NCI-H226 (cell line): Measurements from ENCODE around the gene EIF4G1.
"Not testable (repeated sequence)": the region's sequence is repeated elsewhere in the genome, so short reads cannot be mapped to it uniquely, and the experiment has no call there.

ENCODE experiments used
- DNase-seq: peaks from one replicate; pipeline ENCODE4 v3.0.0-alpha.2; 2015

EIF4G1 gene, protein sequence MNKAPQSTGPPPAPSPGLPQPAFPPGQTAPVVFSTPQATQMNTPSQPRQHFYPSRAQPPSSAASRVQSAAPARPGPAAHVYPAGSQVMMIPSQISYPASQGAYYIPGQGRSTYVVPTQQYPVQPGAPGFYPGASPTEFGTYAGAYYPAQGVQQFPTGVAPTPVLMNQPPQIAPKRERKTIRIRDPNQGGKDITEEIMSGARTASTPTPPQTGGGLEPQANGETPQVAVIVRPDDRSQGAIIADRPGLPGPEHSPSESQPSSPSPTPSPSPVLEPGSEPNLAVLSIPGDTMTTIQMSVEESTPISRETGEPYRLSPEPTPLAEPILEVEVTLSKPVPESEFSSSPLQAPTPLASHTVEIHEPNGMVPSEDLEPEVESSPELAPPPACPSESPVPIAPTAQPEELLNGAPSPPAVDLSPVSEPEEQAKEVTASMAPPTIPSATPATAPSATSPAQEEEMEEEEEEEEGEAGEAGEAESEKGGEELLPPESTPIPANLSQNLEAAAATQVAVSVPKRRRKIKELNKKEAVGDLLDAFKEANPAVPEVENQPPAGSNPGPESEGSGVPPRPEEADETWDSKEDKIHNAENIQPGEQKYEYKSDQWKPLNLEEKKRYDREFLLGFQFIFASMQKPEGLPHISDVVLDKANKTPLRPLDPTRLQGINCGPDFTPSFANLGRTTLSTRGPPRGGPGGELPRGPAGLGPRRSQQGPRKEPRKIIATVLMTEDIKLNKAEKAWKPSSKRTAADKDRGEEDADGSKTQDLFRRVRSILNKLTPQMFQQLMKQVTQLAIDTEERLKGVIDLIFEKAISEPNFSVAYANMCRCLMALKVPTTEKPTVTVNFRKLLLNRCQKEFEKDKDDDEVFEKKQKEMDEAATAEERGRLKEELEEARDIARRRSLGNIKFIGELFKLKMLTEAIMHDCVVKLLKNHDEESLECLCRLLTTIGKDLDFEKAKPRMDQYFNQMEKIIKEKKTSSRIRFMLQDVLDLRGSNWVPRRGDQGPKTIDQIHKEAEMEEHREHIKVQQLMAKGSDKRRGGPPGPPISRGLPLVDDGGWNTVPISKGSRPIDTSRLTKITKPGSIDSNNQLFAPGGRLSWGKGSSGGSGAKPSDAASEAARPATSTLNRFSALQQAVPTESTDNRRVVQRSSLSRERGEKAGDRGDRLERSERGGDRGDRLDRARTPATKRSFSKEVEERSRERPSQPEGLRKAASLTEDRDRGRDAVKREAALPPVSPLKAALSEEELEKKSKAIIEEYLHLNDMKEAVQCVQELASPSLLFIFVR (N-terminal part only)

DNA sequence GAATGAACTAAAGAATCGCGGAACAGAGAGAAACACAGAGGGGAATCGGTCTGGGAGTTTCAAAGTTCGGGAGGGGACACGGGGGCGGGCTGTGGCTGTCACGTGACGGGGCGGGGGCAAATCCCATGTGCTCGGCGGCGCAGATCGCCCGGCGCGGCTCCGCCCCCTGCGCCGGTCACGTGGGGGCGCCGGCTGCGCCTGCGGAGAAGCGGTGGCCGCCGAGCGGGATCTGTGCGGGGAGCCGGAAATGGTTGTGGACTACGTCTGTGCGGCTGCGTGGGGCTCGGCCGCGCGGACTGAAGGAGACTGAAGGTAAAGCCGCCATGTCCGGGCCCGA is at the start of gene EIF4G1:
Gene EIF4G1 (plus strand): TSS at position 244 of the 337 bp plus-strand sequence. CDS start 1,191 bp downstream, outside the sequence.
- peak; percentile 89 for DNase-seq

DNA sequence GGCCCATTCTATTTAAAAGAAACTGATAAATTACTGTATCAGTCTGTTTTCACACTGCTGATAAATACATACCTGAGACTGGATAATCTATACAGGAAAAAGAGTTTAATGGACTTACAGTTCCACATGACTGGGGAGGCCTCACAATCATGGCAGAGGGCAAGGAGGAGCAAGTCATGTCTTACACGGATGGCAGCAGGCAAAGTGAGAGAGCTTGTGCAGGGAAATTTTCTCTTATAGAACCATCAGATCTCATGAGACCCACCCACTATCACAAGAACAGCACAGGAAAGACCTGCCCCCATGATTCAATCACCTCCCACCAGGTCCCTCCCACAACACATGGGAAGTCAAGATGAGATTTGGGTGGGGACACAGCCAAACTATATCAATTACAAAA is 47.2 kb upstream of the EIF4G1 start:
- DNase-seq: not testable (repeated sequence)

DNA sequence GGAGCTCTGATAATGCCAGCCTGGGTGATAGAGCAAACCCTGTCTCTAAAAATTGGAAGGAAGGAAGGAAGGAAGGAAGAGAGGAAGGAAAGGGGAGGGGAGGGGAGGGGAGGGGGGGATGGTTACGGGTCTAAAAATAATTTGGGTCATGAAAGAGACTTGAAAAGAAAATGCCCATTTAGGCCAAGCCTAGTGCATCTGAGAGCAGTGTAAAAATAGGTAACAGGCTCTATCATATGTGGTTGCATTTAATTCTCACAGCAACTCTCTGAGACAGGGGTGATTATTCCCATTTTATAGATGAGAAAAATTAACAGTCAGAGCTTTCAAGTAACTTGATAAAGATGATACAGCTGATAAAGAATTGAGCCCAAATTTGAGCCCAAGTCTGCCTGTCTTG is 42.1 kb upstream of the EIF4G1 start:
- DNase-seq: no peak

DNA sequence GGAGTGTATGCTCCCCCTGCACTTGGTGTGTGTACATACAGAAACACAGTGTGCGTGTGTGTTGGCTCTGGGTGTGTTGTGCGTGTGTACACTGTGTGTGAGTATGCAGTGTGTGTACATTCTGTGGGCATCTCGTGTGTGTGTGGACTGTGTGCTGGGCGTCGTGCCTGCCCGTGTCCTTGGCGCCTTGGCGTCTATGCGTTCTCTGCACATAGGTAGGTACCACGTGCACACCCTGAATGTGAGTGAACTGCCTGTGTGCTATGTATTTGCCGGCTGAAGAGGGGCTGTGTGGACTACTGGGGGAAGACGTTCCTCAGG is 39.1 kb upstream of the EIF4G1 start:
- no peak for DNase-seq

DNA sequence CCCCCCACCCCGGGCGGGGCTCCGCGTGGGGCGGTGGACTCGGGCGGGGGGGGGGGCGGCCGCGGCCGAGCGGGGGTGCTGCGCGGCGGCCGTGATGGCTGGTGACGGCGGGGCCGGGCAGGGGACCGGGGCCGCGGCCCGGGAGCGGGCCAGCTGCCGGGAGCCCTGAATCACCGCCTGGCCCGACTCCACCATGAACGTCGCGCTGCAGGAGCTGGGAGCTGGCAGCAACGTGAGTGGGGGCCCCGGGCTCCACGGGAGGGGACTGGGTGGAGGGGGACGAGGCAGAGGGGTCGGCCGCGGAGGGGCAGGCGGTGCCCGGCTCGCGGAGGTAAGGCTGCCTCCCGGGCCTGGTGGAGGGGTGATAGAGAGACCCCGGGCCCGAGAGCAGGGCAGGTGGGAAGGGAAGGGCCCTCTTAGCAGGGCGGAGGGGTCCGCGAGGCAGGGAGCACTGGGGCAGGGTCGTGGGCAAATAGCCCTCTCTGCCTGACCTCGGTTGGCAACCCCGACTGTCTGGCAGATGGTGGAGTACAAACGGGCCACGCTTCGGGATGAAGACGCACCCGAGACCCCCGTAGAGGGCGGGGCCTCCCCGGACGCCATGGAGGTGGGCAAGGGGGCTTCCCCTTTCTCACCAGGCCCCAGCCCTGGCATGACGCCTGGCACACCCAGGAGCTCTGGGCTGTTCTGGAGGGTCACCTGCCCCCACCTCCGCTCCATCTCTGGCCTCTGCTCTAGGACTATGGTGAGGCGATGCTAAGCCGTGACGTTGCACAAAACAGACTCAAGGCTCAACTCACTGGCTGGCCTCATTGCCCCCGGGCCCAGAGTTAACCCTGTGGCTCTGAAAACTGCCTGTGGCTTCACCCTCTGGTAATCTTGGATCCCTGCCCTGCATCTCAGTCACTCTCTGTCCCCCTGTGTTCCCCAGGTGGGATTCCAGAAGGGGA is 38.2 kb upstream of the EIF4G1 start, which contains the start of gene ECE2:
Gene ECE2 (plus strand): TSS at position 62 of the 950 bp plus-strand sequence. CDS start 132 bp downstream, at position 194.
- DNase-seq: no peak

DNA sequence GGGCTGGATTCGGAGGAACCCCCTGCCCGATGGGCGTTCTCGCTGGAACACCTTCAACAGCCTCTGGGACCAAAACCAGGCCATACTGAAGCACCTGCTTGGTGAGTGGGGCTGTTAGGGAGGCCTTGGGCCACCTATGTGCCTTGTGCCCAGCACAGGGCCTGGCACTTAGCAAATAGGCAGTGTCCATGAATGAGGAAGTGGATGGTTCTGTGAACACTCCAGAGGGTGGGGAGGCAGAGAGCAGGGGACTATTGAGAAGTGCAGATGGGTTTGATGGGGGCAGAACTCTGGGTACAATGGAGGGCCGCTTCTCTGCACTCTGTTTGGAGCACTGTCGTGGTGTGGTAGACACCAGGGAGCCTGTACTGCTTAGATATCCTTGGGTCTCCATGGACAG is 37.0 kb upstream of the EIF4G1 start:
- DNase-seq: no peak

DNA sequence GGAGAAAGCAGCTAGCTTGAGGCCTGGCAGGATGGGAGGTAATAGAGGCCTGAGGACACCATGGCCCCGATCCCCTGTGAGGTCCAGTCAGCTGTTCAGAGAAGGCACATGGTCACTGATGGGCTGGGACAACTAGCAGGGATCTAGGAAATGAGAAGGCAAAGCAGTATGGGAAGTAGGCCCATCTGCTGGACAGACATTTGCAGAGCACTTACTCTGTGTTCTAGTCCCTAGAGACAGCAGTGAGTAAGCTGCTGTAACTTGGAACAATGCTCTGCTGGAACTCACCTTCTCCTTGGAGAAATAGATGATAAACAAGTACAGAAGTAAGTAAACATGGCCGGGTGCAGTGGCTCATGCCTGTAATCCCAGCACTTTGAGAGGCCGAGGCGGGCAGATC is 31.5 kb upstream of the EIF4G1 start:
- DNase-seq: no peak

DNA sequence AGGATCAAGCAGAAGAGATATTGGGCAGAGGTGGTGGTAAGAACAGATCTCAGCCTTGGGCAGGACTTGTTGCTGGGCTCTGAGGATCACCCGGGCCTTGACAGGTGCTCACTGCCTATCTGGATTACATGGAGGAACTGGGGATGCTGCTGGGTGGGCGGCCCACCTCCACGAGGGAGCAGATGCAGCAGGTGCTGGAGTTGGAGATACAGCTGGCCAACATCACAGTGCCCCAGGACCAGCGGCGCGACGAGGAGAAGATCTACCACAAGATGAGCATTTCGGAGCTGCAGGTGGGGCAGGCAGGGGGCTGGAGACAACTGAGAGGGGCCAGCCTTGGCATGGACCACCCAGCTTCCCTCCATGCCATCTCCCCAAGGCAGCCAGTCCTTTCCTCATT is 30.7 kb upstream of the EIF4G1 start:
- DNase-seq: no peak

DNA sequence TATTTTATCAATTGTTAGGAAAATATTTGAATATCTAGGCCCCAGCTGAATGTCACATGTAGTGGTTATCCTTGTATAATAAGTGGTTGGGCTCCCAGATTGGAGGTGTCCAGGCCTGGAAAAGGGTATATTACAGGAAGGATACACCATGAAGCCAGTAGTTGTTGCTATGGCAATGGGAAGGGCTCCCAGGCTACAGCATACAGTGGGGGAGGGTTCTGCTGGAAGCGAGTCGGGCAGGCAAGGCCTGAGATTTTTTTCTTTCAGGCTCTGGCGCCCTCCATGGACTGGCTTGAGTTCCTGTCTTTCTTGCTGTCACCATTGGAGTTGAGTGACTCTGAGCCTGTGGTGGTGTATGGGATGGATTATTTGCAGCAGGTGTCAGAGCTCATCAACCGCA is 29.7 kb upstream of the EIF4G1 start:
- peak; percentile 58 for DNase-seq

DNA sequence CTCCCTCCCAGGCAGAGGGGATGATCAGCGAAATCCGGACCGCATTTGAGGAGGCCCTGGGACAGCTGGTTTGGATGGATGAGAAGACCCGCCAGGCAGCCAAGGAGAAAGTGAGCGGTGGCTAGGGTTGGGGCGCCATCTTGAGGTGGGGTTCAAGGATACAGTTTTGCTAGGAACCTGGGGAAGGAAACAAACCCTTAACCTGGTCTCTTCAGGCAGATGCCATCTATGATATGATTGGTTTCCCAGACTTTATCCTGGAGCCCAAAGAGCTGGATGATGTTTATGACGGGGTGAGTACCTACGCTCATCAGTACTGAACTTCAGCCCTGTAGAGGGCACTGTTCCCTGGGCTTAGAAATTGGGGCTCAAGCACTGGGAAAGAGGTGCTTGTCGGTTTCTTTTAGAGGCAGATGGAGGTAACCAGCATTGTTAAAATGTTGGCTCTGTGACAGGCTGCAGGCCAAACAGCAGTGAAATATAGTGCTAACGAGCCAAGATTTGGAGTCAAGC is 24.9 kb upstream of the EIF4G1 start:
- peak; percentile 26 for DNase-seq

DNA sequence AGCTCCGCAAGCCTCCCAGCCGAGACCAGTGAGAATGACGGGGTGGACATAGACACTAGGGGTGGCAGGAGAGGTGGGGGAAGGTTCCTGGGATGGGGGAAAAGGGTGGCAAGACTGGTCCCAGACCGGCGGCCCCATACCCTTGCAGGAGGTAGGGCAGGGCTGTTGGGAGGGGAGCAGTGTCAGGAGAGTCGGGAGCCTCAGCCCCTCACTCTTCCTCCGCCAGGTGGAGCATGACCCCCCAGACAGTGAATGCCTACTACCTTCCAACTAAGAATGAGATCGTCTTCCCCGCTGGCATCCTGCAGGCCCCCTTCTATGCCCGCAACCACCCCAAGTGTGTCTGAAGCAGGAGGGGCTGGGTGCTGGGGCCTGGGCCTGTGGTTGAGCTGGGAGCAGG is 24.1 kb upstream of the EIF4G1 start:
- no peak for DNase-seq

DNA sequence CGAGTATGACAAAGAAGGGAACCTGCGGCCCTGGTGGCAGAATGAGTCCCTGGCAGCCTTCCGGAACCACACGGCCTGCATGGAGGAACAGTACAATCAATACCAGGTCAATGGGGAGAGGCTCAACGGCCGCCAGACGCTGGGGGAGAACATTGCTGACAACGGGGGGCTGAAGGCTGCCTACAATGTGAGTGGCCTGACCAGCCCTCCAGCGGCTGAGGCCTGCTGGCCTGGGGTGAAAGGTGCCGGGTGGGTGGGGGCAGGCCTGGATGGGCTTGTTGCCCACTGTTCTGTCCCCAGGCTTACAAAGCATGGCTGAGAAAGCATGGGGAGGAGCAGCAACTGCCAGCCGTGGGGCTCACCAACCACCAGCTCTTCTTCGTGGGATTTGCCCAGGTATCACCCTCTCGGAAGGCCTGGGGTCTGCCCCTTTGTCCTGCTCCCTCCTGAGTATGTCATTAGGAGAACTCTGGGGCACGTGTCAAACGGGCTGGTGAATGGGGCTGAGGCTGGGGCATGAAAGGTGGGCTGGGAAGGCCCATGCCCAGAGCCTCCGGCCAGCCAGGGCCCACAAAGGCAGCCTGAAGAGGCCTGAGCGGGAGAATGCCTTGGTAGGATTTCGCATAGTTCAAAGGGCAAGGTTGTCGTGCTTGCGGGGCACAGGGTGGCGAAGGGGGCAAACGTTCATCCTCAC is 23.2 kb upstream of the EIF4G1 start:
- DNase-seq: no peak

DNA sequence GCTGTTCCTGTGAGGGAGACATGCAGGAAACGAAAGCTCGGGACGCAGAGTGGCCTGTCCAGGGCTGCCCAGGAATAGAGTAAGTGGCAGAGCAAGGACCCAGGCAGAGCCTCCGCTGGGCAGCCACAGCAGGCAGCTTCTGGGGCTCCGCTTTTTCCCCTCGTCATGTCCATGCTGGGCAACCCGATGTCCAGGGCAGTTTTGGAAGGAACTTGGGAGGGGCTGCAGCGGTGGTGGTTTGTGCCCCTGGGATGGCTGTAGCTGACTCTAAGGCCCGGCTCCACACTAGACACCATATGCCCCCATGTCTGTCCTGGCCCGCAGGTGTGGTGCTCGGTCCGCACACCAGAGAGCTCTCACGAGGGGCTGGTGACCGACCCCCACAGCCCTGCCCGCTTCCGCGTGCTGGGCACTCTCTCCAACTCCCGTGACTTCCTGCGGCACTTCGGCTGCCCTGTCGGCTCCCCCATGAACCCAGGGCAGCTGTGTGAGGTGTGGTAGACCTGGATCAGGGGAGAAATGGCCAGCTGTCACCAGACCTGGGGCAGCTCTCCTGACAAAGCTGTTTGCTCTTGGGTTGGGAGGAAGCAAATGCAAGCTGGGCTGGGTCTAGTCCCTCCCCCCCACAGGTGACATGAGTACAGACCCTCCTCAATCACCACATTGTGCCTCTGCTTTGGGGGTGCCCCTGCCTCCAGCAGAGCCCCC is 22.5 kb upstream of the EIF4G1 start:
- no peak for DNase-seq

DNA sequence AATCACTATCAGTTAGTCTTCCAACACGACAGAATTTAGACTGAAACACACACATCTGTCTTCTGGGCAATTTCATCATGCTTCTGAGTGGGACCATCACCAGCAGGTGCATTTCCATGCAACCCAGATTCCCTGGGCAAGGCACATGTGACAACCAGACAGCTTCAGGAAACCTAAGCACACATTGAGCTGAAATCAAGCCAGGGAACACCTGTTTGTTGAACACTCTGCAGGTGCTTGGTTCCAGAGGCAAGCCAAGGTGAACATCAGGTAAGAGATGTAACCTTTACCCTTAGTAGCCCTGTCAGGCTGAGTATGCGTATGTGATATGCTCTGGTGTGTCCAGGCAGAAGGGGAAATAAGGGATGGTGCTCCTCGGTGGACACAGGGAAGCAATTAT is 18.6 kb upstream of the EIF4G1 start:
- no peak for DNase-seq

DNA sequence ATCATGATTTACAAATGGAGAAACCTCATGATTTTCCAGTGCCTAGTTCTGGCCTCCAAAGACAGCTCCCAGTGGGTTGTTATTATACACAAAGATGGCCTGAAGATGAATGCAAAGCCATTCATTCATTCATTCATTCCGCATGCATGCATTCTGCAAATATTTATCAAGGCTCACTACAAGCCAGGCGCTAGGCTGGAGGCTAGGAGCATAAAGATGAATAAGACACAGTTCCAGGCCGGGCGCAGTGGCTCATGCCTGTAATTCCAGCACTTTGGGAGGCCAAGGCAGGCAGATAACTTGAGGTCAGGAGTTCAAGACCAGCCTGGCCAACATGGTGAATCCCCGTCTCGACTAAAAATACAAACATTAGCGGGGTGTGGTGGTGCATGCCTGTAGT is 17.8 kb upstream of the EIF4G1 start:
- no peak for DNase-seq

DNA sequence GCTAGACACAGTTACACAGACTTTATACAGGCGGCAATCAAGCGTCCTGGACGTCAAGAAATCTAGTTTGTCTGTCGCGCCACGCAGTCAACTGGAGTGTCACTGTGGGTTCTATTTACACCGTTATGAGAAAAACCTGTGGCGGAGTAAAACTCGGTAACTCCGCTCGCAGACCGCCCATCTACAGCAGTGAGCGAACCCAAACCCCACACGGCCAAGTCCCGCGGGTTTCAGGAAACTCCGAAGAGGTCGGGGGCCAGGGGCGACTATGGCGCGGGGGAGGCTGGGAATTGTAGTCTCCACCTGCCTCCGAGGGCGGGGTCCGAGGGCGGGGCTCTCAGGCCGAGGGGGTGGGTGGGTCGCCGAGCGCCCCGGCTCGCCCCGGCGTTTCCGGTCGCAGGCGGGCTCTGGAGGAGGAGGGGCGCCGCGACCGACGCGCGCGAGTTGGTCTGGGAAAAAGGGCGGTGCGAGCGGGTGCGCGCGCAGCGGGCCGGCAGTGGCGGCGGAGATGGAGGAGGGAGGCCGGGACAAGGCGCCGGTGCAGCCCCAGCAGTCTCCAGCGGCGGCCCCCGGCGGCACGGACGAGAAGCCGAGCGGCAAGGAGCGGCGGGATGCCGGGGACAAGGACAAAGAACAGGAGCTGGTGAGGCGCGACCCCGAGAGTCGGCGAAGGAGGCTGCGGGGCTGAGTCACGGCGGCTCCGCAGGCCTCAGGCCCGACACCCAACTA is 15.5 kb upstream of the EIF4G1 start, which contains the start of gene PSMD2:
Gene PSMD2 (plus strand): TSS at position 483 of the 729 bp plus-strand sequence. CDS start 26 bp downstream, at position 509.
- peak; percentile 93 for DNase-seq

DNA sequence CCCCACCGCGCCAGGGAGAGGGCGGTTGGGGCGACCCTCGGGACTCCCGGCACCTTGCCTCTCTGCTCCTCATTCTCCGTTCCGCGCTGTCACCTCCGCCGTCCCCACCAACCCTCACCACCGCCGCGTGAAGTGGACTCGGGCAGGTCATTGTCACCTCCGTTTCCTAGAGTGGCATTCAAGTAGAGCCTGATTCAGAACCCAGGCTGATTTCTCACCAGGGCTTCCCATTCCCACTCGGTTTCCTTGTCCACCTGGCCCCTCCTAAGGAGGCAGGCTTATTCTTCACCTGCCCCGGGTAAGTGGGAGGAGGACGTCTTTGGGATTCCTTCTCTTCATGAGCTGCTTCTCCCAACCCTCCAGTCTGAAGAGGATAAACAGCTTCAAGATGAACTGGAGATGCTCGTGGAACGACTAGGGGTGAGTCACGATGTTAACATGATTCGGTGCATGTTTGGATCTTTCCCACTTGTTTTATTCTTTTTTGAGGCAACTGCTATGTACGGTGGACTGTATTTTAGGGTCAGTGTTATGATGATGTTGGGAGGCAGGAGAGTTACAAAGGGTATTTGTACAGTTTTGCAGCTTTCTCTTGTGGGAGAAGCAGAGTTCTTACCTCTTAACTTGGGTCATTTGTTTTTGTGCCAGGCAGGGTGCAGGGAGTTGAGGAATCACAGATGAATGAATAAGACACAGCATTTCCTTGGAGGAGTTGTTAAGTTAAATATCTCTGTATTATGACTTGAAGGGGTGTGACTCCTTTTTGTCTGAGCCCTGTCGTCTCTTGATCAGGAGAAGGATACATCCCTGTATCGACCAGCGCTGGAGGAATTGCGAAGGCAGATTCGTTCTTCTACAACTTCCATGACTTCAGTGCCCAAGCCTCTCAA is 14.7 kb upstream of the EIF4G1 start:
- DNase-seq: no peak

DNA sequence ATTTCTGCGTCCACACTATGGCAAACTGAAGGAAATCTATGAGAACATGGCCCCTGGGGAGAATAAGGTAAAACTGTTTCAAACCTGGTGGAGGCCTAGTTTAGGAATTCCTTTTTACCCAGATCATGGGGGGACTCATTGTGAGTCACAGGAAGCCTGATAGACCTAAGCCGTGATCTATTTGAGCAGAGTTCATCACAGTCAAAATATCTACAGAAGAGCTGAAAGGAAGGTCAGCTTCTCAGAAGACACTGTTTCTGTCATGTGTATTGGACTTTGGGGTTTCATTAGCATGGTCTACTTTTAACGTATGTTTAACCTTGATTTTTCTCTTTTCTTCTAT is 14.1 kb upstream of the EIF4G1 start:
- DNase-seq: peak; percentile 70

DNA sequence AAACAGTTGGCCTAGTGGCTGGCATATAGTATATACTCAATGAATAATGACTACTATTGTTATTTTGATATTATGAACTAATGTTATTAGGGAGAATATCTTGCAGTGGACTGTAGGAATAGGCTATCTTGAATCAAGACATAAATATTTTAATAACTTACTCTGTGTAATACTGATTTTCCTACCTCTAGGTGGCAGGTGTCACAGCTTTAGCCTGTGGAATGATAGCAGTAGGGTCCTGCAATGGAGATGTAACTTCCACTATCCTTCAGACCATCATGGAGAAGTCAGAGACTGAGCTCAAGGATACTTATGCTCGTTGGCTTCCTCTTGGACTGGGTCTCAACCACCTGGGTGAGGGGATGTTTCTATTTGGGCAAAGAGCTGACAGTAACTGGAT is 8.8 kb upstream of the EIF4G1 start:
- DNase-seq: no peak
